Neural progenitor cell (in vitro differentiated cells): ENCODE results near the gene INSIG1. TPM values are rescaled to one million over a fixed set of nuclear protein-coding genes. Genes with fewer than 3 reads are reported as not detected.

ENCODE experiments used
- DNase-seq: peaks from one replicate; pipeline ENCODE4 v3.0.0-alpha.2; 2016; ENCODE audit warnings: low spot score
- H2AFZ ChIP-seq: fragments of 200-600 bp; sonication (generic); replicated peaks from 2 replicates; pipeline ENCODE4 v1.6.1; 2016; ENCODE audit warnings: antibody characterized with exemption
- H3F3A ChIP-seq: fragments of 200-600 bp; sonication (generic); 2 replicates; pipeline ENCODE4 v1.6.1; 2016; ENCODE audit warnings: antibody characterized with exemption, low read depth
- H3K27ac ChIP-seq: fragments of 200-600 bp; sonication (generic); 2 replicates; pipeline ENCODE4 v1.5.1; 2016; ENCODE audit warnings: mild to moderate bottlenecking
- H3K27me3 ChIP-seq: fragments of 200-600 bp; sonication (generic); 2 replicates; pipeline ENCODE4 v1.6.1; 2016; ENCODE audit warnings: mild to moderate bottlenecking, moderate library complexity
- H3K36me3 ChIP-seq: fragments of 200-600 bp; sonication (generic); 2 replicates; pipeline ENCODE4 v1.5.1; 2016
- H3K4me1 ChIP-seq: fragments of 200-600 bp; sonication (generic); 2 replicates; pipeline ENCODE4 v1.6.1; 2016; ENCODE audit warnings: mixed run types
- H3K4me2 ChIP-seq: fragments of 200-600 bp; sonication (generic); 2 replicates; pipeline ENCODE4 v1.6.1; 2016
- H3K4me3 ChIP-seq: fragments of 200-600 bp; sonication (generic); 2 replicates; pipeline ENCODE4 v1.5.1; 2016
- H3K79me2 ChIP-seq: fragments of 200-600 bp; sonication (generic); 2 replicates; pipeline ENCODE4 v1.6.1; 2016; ENCODE audit warnings: low read depth
- H3K9ac ChIP-seq: fragments of 200-600 bp; sonication (generic); 2 replicates; pipeline ENCODE4 v1.6.1; 2016
- H3K9me3 ChIP-seq: fragments of 200-600 bp; sonication (generic); 2 replicates; pipeline ENCODE4 v1.5.1; 2016; ENCODE audit warnings: low read depth
- H4K20me1 ChIP-seq: fragments of 200-600 bp; sonication (generic); 2 replicates; pipeline ENCODE4 v1.6.1; 2016; ENCODE audit warnings: low read depth
- H3K27ac Mint-ChIP-seq: 3 replicates; pipeline ENCODE4 v1.8.0; 2021; ENCODE audit warnings: mixed read lengths
- H3K27me3 Mint-ChIP-seq: 2 replicates; pipeline ENCODE4 v1.8.0; 2022; ENCODE audit warnings: low read depth, mild to moderate bottlenecking, inconsistent platforms, moderate library complexity, mixed read lengths; ENCODE audit not compliant: insufficient read depth
- H3K36me3 Mint-ChIP-seq: 3 replicates; pipeline ENCODE4 v1.8.0; 2021; ENCODE audit warnings: mixed read lengths
- H3K4me1 Mint-ChIP-seq: 3 replicates; pipeline ENCODE4 v1.8.0; 2021; ENCODE audit warnings: mixed read lengths
- H3K4me3 Mint-ChIP-seq: 3 replicates; pipeline ENCODE4 v1.8.0; 2021; ENCODE audit warnings: mild to moderate bottlenecking, moderate library complexity, mixed read lengths
- H3K9me3 Mint-ChIP-seq: 3 replicates; pipeline ENCODE4 v1.8.0; 2020; ENCODE audit warnings: mixed read lengths
- CTCF ChIP-seq: fragments of 200-600 bp; sonication (generic); IDR thresholded peaks from 2 replicates; pipeline ENCODE4 v1.5.1; 2017; ENCODE audit warnings: antibody characterized with exemption, mild to moderate bottlenecking
- EZH2 ChIP-seq: fragments of 200-600 bp; sonication (generic); IDR thresholded peaks from 2 replicates; pipeline ENCODE4 v1.6.1; 2017; ENCODE audit warnings: antibody characterized with exemption, mild to moderate bottlenecking, moderate library complexity
- EZH2phosphoT487 ChIP-seq: fragments of 200-600 bp; sonication (generic); IDR thresholded peaks from 2 replicates; pipeline ENCODE4 v1.6.1; 2017; ENCODE audit warnings: antibody characterized with exemption
- total RNA-seq: library from RNA; depleted of rRNA; stranded (reverse); fragments of >200 nt; gene quantifications from 2 replicates; pipeline ENCODE4 v1.2.3, GENCODE V29; 2015; ENCODE audit warnings: low replicate concordance

Gene INSIG1
- total RNA-seq, result 94.3 and 96.2 TPM in 2 replicates

GRCh38 chr7:155297517-155298287 lies at the start of gene INSIG1:
Gene INSIG1 (plus strand): TSS chr7:155297878. CDS start chr7:155298286, 408 bp downstream.
- Histone ChIP-seq H3K27me3 (no peaks in the 10 kb centered on the region), H3K9me3 (no peaks in the 10 kb centered on the region), H3K4me2 (peak within 1 kb of the TSS; percentile 91), H3F3A (peaks cover 19% of the 10 kb centered on the region), H3K9ac (peak within 1 kb of the TSS; percentile 84), H4K20me1 (peaks cover 46% of the 10 kb centered on the region), H3K79me2 (peaks cover 54% of the 10 kb centered on the region), H3K4me3 (peak within 1 kb of the TSS; percentile 90), H3K27ac (peak within 1 kb of the TSS; percentile 92), H2AFZ (peak within 1 kb of the TSS; percentile 43), H3K4me1 (peaks cover 23% of the 10 kb centered on the region), H3K36me3 (peaks cover 15% of the 10 kb centered on the region)
- TF ChIP-seq EZH2phosphoT487 (no peak), CTCF (no peak), EZH2 (no peak)
- H3K27me3 Mint-ChIP-seq, result peaks cover 13% of the 10 kb centered on the region
- peaks cover 11% of the 10 kb centered on the region for H3K9me3 Mint-ChIP-seq
- DNase-seq, result peak; percentile 97
- H3K27ac Mint-ChIP-seq, result peak within 1 kb of the TSS; percentile 96
- H3K36me3 Mint-ChIP-seq, result peaks cover 16% of the 10 kb centered on the region
- H3K4me3 Mint-ChIP-seq, result peak within 1 kb of the TSS; percentile 96
- peaks cover 36% of the 10 kb centered on the region for H3K4me1 Mint-ChIP-seq

- Mint-ChIP-seq H3K27me3 (peaks cover 11% of the 10 kb centered on the region), H3K4me3 (no peak overlapping the region), H3K36me3 (no peaks in the 10 kb centered on the region), H3K9me3 (peaks cover 4% of the 10 kb centered on the region), H3K4me1 (peaks cover 3% of the 10 kb centered on the region), H3K27ac (no peak overlapping the region)
- Histone ChIP-seq H4K20me1 (no peaks in the 10 kb centered on the region), H3F3A (no peaks in the 10 kb centered on the region), H3K27me3 (no peaks in the 10 kb centered on the region), H3K4me1 (no peaks in the 10 kb centered on the region), H2AFZ (no peak overlapping the region), H3K4me2 (no peak overlapping the region), H3K36me3 (no peaks in the 10 kb centered on the region), H3K4me3 (no peak overlapping the region), H3K9ac (no peak overlapping the region), H3K9me3 (no peaks in the 10 kb centered on the region), H3K27ac (no peak overlapping the region), H3K79me2 (no peaks in the 10 kb centered on the region)
- no peak for TF ChIP-seq CTCF
- TF ChIP-seq EZH2, result no peak
- no peak for TF ChIP-seq EZH2phosphoT487
- DNase-seq, result no peak
Measured at GRCh38 chr7:155248366-155248756, 49.3 kb upstream of the INSIG1 start.

DNA sequence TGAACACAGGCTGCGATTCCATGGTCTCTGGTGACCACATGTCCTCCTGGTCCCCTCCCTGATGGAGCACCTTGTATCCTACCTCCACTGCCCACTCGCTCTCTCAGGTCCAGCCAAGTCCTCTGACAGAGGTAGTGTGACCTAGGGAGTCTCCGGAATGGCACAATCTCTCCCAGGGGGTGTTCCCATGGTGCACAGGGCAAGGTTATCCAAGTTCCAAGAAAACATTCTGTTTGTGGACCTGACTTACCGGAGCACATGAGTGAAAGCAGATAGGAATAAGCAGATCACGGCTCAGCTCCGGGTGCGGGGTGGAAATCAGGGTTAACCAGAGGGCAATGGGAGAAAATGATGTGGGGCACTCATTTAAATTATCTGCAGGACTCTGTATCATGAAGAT lies 45.8 kb upstream of the INSIG1 start:
- Mint-ChIP-seq H3K27me3 (peaks cover 7% of the 10 kb centered on the region), H3K9me3 (no peaks in the 10 kb centered on the region), H3K27ac (no peak overlapping the region), H3K4me3 (no peak overlapping the region), H3K36me3 (no peaks in the 10 kb centered on the region), H3K4me1 (peaks cover 2% of the 10 kb centered on the region)
- Histone ChIP-seq H3K27me3 (no peaks in the 10 kb centered on the region), H3K9ac (no peak overlapping the region), H3F3A (no peaks in the 10 kb centered on the region), H2AFZ (no peak overlapping the region), H3K4me3 (no peak overlapping the region), H3K9me3 (no peaks in the 10 kb centered on the region), H3K4me2 (no peak overlapping the region), H3K4me1 (no peaks in the 10 kb centered on the region), H3K27ac (no peak overlapping the region), H3K36me3 (no peaks in the 10 kb centered on the region), H4K20me1 (no peaks in the 10 kb centered on the region), H3K79me2 (no peaks in the 10 kb centered on the region)
- DNase-seq, result no peak
- TF ChIP-seq CTCF, result no peak
- no peak for TF ChIP-seq EZH2phosphoT487
- no peak for TF ChIP-seq EZH2
